Mesenchymal stem cell (in vitro differentiated cells and primary cell): ENCODE results near the gene RABGAP1L.
"Not testable (repeated sequence)": the region's sequence is repeated elsewhere in the genome, so short reads cannot be mapped to it uniquely, and the experiment has no call there.

Experiments used
- DNase-seq: peaks from one replicate; pipeline ENCODE4 v3.0.0-alpha.2; 2013
- H2AFZ ChIP-seq: one replicate; pipeline ENCODE4 v1.6.1; 2013; ENCODE audit warnings: low read depth, mild to moderate bottlenecking, control low read depth, inconsistent platforms, low read length, moderate library complexity
- H2AK5ac ChIP-seq: 2 replicates; pipeline ENCODE4 v1.6.1; 2013; ENCODE audit warnings: low read length, moderate library complexity, mild to moderate bottlenecking, inconsistent platforms; ENCODE audit not compliant: severe bottlenecking
- H2BK120ac ChIP-seq: one replicate; pipeline ENCODE4 v1.6.1; 2013; ENCODE audit warnings: low read depth, mild to moderate bottlenecking, inconsistent platforms, low read length, moderate library complexity
- H2BK12ac ChIP-seq, 2 experiments: one replicate each; pipeline ENCODE4 v1.6.1; 2013; ENCODE audit warnings: inconsistent platforms in 2 of 2, low read length in 2 of 2, mild to moderate bottlenecking in 2 of 2, moderate library complexity in 2 of 2, control low read depth in 1 of 2
- H2BK15ac ChIP-seq: one replicate; pipeline ENCODE4 v1.6.1; 2013; ENCODE audit warnings: mild to moderate bottlenecking, low read depth, inconsistent platforms; ENCODE audit not compliant: poor library complexity, severe bottlenecking
- H2BK5ac ChIP-seq: 2 replicates; pipeline ENCODE4 v1.6.1; 2013; ENCODE audit warnings: low read depth, mild to moderate bottlenecking, low read length, control low read depth, inconsistent platforms; ENCODE audit not compliant: poor library complexity, severe bottlenecking
- H3K14ac ChIP-seq, 2 experiments: one replicate each; pipeline ENCODE4 v1.6.1; 2013; ENCODE audit warnings: inconsistent platforms in 2 of 2, low read length in 2 of 2, control low read depth in 1 of 2, mild to moderate bottlenecking in 1 of 2, moderate library complexity in 1 of 2
- H3K18ac ChIP-seq, 2 experiments: one replicate each; pipeline ENCODE4 v1.6.1; 2013; ENCODE audit warnings: inconsistent platforms in 2 of 2, low read length in 2 of 2, control low read depth in 1 of 2, low read depth in 1 of 2, mild to moderate bottlenecking in 1 of 2
- H3K23ac ChIP-seq, 2 experiments: one replicate each; pipeline ENCODE4 v1.6.1; 2013; ENCODE audit warnings: inconsistent platforms in 2 of 2, low read length in 2 of 2, mild to moderate bottlenecking in 2 of 2, moderate library complexity in 2 of 2, control low read depth in 1 of 2
- H3K27ac ChIP-seq: 2 replicates; pipeline ENCODE4 v1.5.1; 2013; ENCODE audit warnings: mild to moderate bottlenecking, moderate library complexity, low read length, control low read depth, inconsistent platforms; ENCODE audit not compliant: poor library complexity, severe bottlenecking
- H3K27me3 ChIP-seq, 2 experiments: 2 replicates each; pipeline versions ENCODE4 v1.6.1 to v1.7.0; 2013; ENCODE audit warnings: low read length in 2 of 2, mild to moderate bottlenecking in 2 of 2, moderate library complexity in 2 of 2, control low read depth in 1 of 2, inconsistent platforms in 1 of 2; ENCODE audit not compliant: control insufficient read depth in 1 of 2, insufficient read depth in 1 of 2
- H3K36me3 ChIP-seq, 2 experiments: 2 replicates each; pipeline versions ENCODE4 v1.6.1 to v1.7.0; 2013; ENCODE audit warnings: low read length in 2 of 2, control low read depth in 1 of 2, inconsistent platforms in 1 of 2, low read depth in 1 of 2, mild to moderate bottlenecking in 1 of 2; ENCODE audit not compliant: insufficient read depth in 2 of 2, control insufficient read depth in 1 of 2
- H3K4ac ChIP-seq, 2 experiments: one replicate each; pipeline ENCODE4 v1.6.1; 2013; ENCODE audit warnings: inconsistent platforms in 2 of 2, low read length in 2 of 2, mild to moderate bottlenecking in 2 of 2, moderate library complexity in 2 of 2, control low read depth in 1 of 2, low read depth in 1 of 2
- H3K4me1 ChIP-seq: 2 replicates; pipeline ENCODE4 v1.6.1; 2013; ENCODE audit warnings: low read depth, low read length, control low read depth; ENCODE audit not compliant: control insufficient read depth, insufficient read depth
- H3K4me2 ChIP-seq: 2 replicates; pipeline ENCODE4 v1.6.1; 2013; ENCODE audit warnings: low read length, mild to moderate bottlenecking, inconsistent platforms; ENCODE audit not compliant: poor library complexity, severe bottlenecking
- H3K4me3 ChIP-seq, 2 experiments: 2 replicates each; pipeline versions ENCODE4 v1.5.1 to v1.7.0; 2013; ENCODE audit warnings: low read length in 2 of 2, mild to moderate bottlenecking in 2 of 2, control low read depth in 1 of 2, low read depth in 1 of 2; ENCODE audit not compliant: insufficient read depth in 1 of 2
- H3K79me1 ChIP-seq: replicated peaks from 2 replicates; pipeline ENCODE4 v1.6.1; 2013; ENCODE audit warnings: mild to moderate bottlenecking, control low read depth, low read length, inconsistent platforms; ENCODE audit not compliant: poor library complexity, severe bottlenecking
- H3K9ac ChIP-seq: 2 replicates; pipeline ENCODE4 v1.7.0; 2013; ENCODE audit warnings: mild to moderate bottlenecking, low read length, moderate library complexity
- H3K9me3 ChIP-seq: 2 replicates; pipeline ENCODE4 v1.7.0; 2013; ENCODE audit warnings: mild to moderate bottlenecking, low read length; ENCODE audit not compliant: control insufficient read depth
- H4K8ac ChIP-seq: one replicate; pipeline ENCODE4 v1.6.1; 2013; ENCODE audit warnings: inconsistent platforms, mild to moderate bottlenecking, low read length, moderate library complexity
- H4K91ac ChIP-seq: one replicate; pipeline ENCODE4 v1.6.1; 2013; ENCODE audit warnings: mild to moderate bottlenecking, low read length, inconsistent platforms
- WGBS: methylation state at CpG from one replicate; pipeline ENCODE4 v1.1.7; 2013; ENCODE audit warnings: mixed read lengths; 5-methylcytosine and 5-hydroxymethylcytosine counted together

Gene RABGAP1L

DNA sequence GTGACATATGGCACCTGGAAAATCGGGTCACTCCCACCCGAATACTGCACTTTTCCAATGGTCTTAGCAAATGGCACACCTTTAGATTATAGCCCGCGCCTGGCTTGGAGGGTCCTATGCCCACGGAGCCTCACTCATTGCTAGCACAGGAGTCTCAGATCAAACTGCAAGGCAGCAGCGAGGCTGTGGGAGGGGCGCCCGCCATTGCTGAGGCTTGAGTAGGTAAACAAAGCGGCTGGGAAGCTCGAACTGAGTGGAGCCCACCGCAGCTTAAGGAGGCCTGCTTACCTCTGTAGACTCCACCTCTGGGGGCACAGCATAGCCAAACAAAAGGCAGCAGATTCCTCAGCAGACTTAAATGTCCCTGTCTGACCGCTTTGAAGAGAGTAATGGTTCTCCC lies 458.6 kb downstream of the RABGAP1L start:
- H3K14ac ChIP-seq, H3K4me3 ChIP-seq: not testable (repeated sequence)
- WGBS, result 95% methylated on average over 12 of the region's 12 CpGs

GRCh38 chr1:174623324-174624035 lies 464.2 kb downstream of the RABGAP1L start:
- H3K4ac ChIP-seq, result no peak overlapping the region
- no peak overlapping the region for H2BK15ac ChIP-seq
- H3K14ac ChIP-seq, result no peak overlapping the region
- H3K9me3 ChIP-seq, result no peaks in the 10 kb centered on the region
- no peak overlapping the region for H3K27ac ChIP-seq
- H2BK5ac ChIP-seq, result no peak overlapping the region
- DNase-seq, result no peak
- no peaks in the 10 kb centered on the region for H3K79me1 ChIP-seq
- no peak overlapping the region for H2BK120ac ChIP-seq
- no peak overlapping the region for H4K8ac ChIP-seq
- no peak overlapping the region for H3K9ac ChIP-seq
- H3K23ac ChIP-seq, result no peak overlapping the region
- H3K4me1 ChIP-seq, result peaks cover 2% of the 10 kb centered on the region
- H3K27me3 ChIP-seq, result no peaks in the 10 kb centered on the region
- H2AK5ac ChIP-seq, result no peak overlapping the region
- H2AFZ ChIP-seq, result no peak overlapping the region
- WGBS, result 92% methylated on average over 2 of the region's 2 CpGs
- H3K18ac ChIP-seq, result no peak overlapping the region
- no peaks in the 10 kb centered on the region for H3K36me3 ChIP-seq
- H3K4me3 ChIP-seq, result no peak overlapping the region
- H2BK12ac ChIP-seq, result no peak overlapping the region
- no peak overlapping the region for H4K91ac ChIP-seq
- H3K4me2 ChIP-seq, result no peak overlapping the region

More for the DNA sequence above, 458.6 kb downstream of the RABGAP1L start:
- not testable (repeated sequence) for H3K27ac ChIP-seq, H3K9ac ChIP-seq, H2BK12ac ChIP-seq, H3K9me3 ChIP-seq, H3K23ac ChIP-seq, H3K4me1 ChIP-seq, H3K27me3 ChIP-seq, H4K91ac ChIP-seq, H4K8ac ChIP-seq, H2AK5ac ChIP-seq, H3K4ac ChIP-seq, H2BK120ac ChIP-seq, DNase-seq, H3K18ac ChIP-seq, H3K79me1 ChIP-seq, H2BK5ac ChIP-seq, H3K36me3 ChIP-seq, H2BK15ac ChIP-seq, H2AFZ ChIP-seq, H3K4me2 ChIP-seq

DNA sequence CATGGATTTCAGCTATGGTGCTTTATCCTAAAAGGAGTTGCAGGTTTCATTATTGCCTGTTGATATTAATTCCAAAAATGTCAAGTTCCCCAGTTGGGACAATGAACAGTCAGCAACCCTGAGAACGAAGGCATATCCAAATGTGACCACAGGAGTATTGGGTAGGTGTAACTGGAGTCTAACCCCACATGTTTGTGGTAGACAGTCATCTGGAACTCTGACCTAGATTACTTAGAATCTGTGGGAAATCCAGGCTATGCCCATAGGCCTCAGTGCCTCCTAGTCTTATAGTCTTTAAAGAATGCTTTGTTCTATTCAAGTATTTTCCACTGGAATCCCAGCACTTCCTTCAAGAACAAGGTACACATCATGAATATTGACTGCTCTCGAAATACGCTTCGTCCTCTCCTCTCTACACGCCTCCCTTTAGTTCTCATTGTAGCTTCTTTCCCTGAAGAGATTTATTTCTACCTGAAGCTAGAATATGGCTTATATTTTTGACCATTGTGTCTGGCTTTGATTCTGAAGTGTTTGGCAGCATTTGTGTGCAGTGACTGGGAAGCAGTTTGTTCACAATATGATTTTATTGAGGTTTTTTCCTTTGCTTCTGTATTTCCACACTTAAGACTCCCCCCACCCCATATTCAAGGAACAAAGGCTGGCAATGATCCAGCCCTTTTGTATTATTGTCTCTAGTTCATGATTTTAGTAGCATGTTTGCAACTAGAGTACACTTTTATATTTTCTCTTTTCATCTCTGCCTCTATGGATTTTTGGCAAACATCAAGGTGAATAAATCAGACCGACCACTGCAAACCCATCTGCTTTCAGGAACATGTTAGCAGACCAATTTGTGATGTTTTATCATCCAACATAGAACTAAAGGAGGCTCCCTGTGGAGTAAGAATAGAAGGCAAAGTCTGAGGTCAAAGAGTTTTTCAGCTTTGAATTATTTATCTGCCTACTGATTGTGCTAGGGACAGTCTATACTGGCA lies 467.0 kb downstream of the RABGAP1L start:
- Histone ChIP-seq H3K4ac (no peak overlapping the region), H4K91ac (no peak overlapping the region), H2BK5ac (no peak overlapping the region), H3K9me3 (no peaks in the 10 kb centered on the region), H2BK120ac (no peak overlapping the region), H3K79me1 (no peaks in the 10 kb centered on the region), H4K8ac (no peak overlapping the region), H2AFZ (no peak overlapping the region), H3K27ac (peak overlapping the region; percentile 35), H2BK15ac (no peak overlapping the region), H2AK5ac (no peak overlapping the region), H3K14ac (no peak overlapping the region), H3K18ac (no peak overlapping the region), H3K27me3 (no peaks in the 10 kb centered on the region), H3K23ac (no peak overlapping the region), H3K36me3 (no peaks in the 10 kb centered on the region), H3K4me1 (peaks cover 2% of the 10 kb centered on the region), H2BK12ac (no peak overlapping the region), H3K4me2 (no peak overlapping the region), H3K4me3 (no peak overlapping the region), H3K9ac (no peak overlapping the region)
- 71% methylated on average over 2 of the region's 6 CpGs for WGBS
- DNase-seq, result peak; percentile 16

GRCh38 chr1:174637487-174637886 lies 478.2 kb downstream of the RABGAP1L start:
- Histone ChIP-seq H2AFZ (no peak overlapping the region), H3K36me3 (peaks cover 0 to 3% of the 10 kb centered on the region in 2 experiments), H2BK12ac (no peak overlapping the region), H3K4me1 (no peaks in the 10 kb centered on the region), H4K8ac (no peak overlapping the region), H3K9me3 (no peaks in the 10 kb centered on the region), H3K4me3 (no peak overlapping the region), H3K27ac (no peak overlapping the region), H2AK5ac (no peak overlapping the region), H3K18ac (no peak overlapping the region), H3K4ac (no peak overlapping the region), H4K91ac (no peak overlapping the region), H3K14ac (peak overlapping the region in 1 of 2 experiments; percentile 60), H2BK120ac (no peak overlapping the region), H3K79me1 (no peaks in the 10 kb centered on the region), H3K27me3 (no peaks in the 10 kb centered on the region), H2BK5ac (no peak overlapping the region), H2BK15ac (no peak overlapping the region), H3K9ac (no peak overlapping the region), H3K23ac (no peak overlapping the region), H3K4me2 (no peak overlapping the region)
- WGBS, result 96% methylated on average over 4 of the region's 4 CpGs
- no peak for DNase-seq
